ENCODE measurements around the gene CDH4. TPM values are rescaled to one million over a fixed set of nuclear protein-coding genes. Genes with fewer than 3 reads are reported as not detected.
A peak's percentile ranks its signal among the peaks of the same experiment; 100 is the strongest.

Gene CDH4
- total and polyA plus RNA-seq, 9 of the 15 experiments (the other 6 are each of a cell fraction or from before 2014, with no cell fraction given): 0.04 TPM; not detected in 8

- TF ChIP-seq CREB3L1 (IDR thresholded peaks at IDR 0.05; ENCODE audit: borderline replicate concordance, low read depth): peak; percentile 99
- TF ChIP-seq ZNF232 (CRISPR knock-in tag; IDR thresholded peaks at IDR 0.05): no peak; the same call in 1 of the 2 replicates
- TF ChIP-seq ZNF280A (IDR thresholded peaks at IDR 0.05; ENCODE audit: low read depth, partially characterized antibody): no peak
- peak; percentile 56; the same call in 1 of the 2 replicates for TF ChIP-seq ZNF175 (CRISPR knock-in tag; IDR thresholded peaks at IDR 0.05; ENCODE audit: low read depth)
- TF ChIP-seq ZNF324 (CRISPR knock-in tag; IDR thresholded peaks at IDR 0.05): no peak
- no peak for TF ChIP-seq SMAD3 (CRISPR knock-in tag; conservative IDR thresholded peaks at IDR 0.05)
- TF ChIP-seq FOXJ2 (tag; IDR thresholded peaks at IDR 0.05): no peak
- no peak for TF ChIP-seq IRF2 (CRISPR knock-in tag; IDR thresholded peaks at IDR 0.05)
- peak; percentile 99 for TF ChIP-seq REST (IDR thresholded peaks at IDR 0.05; ENCODE audit: borderline replicate concordance)
- peak; percentile 96 for TF ChIP-seq REST (CRISPR knock-in tag; IDR thresholded peaks at IDR 0.05; ENCODE audit: low read depth)
- TF ChIP-seq RAD21 (CRISPR knock-in tag; conservative IDR thresholded peaks at IDR 0.05 in 1 of 2, IDR thresholded peaks at IDR 0.05 in 1 of 2): no peak
- no peak for TF ChIP-seq GABPB2 (CRISPR knock-in tag; conservative IDR thresholded peaks at IDR 0.05)
- TF ChIP-seq ARID3B (CRISPR knock-in tag; IDR thresholded peaks at IDR 0.05; ENCODE audit: borderline replicate concordance): no peak
- no peak for TF ChIP-seq THRAP3 (IDR thresholded peaks at IDR 0.05; ENCODE audit: borderline replicate concordance)
- no peak for TF ChIP-seq EGR1 (conservative IDR thresholded peaks at IDR 0.05)
Measured at GRCh38 chr20:61525781-61526431, 273.8 kb downstream of the CDH4 start (continued).
